22Rv1 (cell line): Measurements from ENCODE around the gene ADGRL3.

Experiments used
- ZFX ChIP-seq: fragments of 450-650 bp; IDR thresholded peaks from 2 replicates; pipeline ENCODE4 v1.6.1; 2017; ENCODE audit warnings: antibody characterized with exemption, borderline replicate concordance
- TF ChIP-seq, protein P1 (sequence below): fragments of 450-650 bp; IDR thresholded peaks from 2 replicates; pipeline ENCODE4 v1.5.1; 2017; ENCODE audit warnings: mild to moderate bottlenecking

- TF ChIP-seq, protein P1, sequence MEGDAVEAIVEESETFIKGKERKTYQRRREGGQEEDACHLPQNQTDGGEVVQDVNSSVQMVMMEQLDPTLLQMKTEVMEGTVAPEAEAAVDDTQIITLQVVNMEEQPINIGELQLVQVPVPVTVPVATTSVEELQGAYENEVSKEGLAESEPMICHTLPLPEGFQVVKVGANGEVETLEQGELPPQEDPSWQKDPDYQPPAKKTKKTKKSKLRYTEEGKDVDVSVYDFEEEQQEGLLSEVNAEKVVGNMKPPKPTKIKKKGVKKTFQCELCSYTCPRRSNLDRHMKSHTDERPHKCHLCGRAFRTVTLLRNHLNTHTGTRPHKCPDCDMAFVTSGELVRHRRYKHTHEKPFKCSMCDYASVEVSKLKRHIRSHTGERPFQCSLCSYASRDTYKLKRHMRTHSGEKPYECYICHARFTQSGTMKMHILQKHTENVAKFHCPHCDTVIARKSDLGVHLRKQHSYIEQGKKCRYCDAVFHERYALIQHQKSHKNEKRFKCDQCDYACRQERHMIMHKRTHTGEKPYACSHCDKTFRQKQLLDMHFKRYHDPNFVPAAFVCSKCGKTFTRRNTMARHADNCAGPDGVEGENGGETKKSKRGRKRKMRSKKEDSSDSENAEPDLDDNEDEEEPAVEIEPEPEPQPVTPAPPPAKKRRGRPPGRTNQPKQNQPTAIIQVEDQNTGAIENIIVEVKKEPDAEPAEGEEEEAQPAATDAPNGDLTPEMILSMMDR, result no peak
- TF ChIP-seq ZFX, result no peak
These were observed 77.9 kb downstream of the ADGRL3 start for GRCh38 chr4:61277785-61278760.
